CD4-positive, alpha-beta T cell treated with Interleukin-6 at 100 ng/mL for 8 hours (primary cell): ENCODE measurements around the gene SCN8A.

Experiments used
- DNase-seq: peaks from one replicate; pipeline ENCODE4 v3.0.0-alpha.2; 2020; ENCODE audit warnings: mixed read lengths, low spot score

The SCN8A gene

GRCh38 chr12:51721282-51721940 is 130.4 kb downstream of the SCN8A start:
- DNase-seq: peak; percentile 27

GRCh38 chr12:51722431-51722830 is 131.4 kb downstream of the SCN8A start:
- no peak for DNase-seq

- DNase-seq: no peak
Measured at GRCh38 chr12:51726161-51726560, 135.1 kb downstream of the SCN8A start.

- no peak for DNase-seq
Measured at GRCh38 chr12:51726931-51727330, 135.9 kb downstream of the SCN8A start.

GRCh38 chr12:51729331-51729730 is 138.3 kb downstream of the SCN8A start:
- no peak for DNase-seq

- no peak for DNase-seq
Measured at GRCh38 chr12:51730745-51731144, 139.7 kb downstream of the SCN8A start.

GRCh38 chr12:51740536-51740935 is 149.5 kb downstream of the SCN8A start:
- DNase-seq: no peak

- no peak for DNase-seq
Measured at GRCh38 chr12:51744235-51744634, 153.2 kb downstream of the SCN8A start.

- no peak for DNase-seq
Measured at GRCh38 chr12:51744957-51745356, 153.9 kb downstream of the SCN8A start.

GRCh38 chr12:51746416-51746815 is 155.4 kb downstream of the SCN8A start:
- no peak for DNase-seq

- no peak for DNase-seq
Measured at GRCh38 chr12:51748235-51748634, 157.2 kb downstream of the SCN8A start.

GRCh38 chr12:51749206-51749985 is 158.4 kb downstream of the SCN8A start:
- no peak for DNase-seq

- no peak for DNase-seq
Measured at GRCh38 chr12:51749986-51750317, 158.9 kb downstream of the SCN8A start.

- no peak for DNase-seq
Measured at GRCh38 chr12:51751661-51752060, 160.6 kb downstream of the SCN8A start.

GRCh38 chr12:51752234-51752889 is 161.3 kb downstream of the SCN8A start:
- DNase-seq: no peak

GRCh38 chr12:51753980-51754675 is 163.1 kb downstream of the SCN8A start:
- no peak for DNase-seq

- DNase-seq: no peak
Measured at GRCh38 chr12:51755251-51755650, 164.2 kb downstream of the SCN8A start.

GRCh38 chr12:51759175-51759574 is 168.1 kb downstream of the SCN8A start:
- no peak for DNase-seq

- no peak for DNase-seq
Measured at GRCh38 chr12:51759695-51760094, 168.7 kb downstream of the SCN8A start.

GRCh38 chr12:51760231-51760630 is 169.2 kb downstream of the SCN8A start:
- no peak for DNase-seq

GRCh38 chr12:51763743-51764142 is 172.7 kb downstream of the SCN8A start:
- DNase-seq: no peak

GRCh38 chr12:51766067-51766676 is 175.1 kb downstream of the SCN8A start:
- DNase-seq: no peak
